HG03159 (cell line): ENCODE results near the gene LCN15.
"Not testable (repeated sequence)": the region's sequence is repeated elsewhere in the genome, so short reads cannot be mapped to it uniquely, and the experiment has no call there.

Source experiments
- ATAC-seq: cut with Tn5 transposase; IDR thresholded peaks from one replicate; pipeline ENCODE4 v1.9.1; 2021; ENCODE audit warnings: mild to moderate bottlenecking, moderate library complexity; ENCODE audit not compliant: unreplicated experiment

LCN15 gene

DNA sequence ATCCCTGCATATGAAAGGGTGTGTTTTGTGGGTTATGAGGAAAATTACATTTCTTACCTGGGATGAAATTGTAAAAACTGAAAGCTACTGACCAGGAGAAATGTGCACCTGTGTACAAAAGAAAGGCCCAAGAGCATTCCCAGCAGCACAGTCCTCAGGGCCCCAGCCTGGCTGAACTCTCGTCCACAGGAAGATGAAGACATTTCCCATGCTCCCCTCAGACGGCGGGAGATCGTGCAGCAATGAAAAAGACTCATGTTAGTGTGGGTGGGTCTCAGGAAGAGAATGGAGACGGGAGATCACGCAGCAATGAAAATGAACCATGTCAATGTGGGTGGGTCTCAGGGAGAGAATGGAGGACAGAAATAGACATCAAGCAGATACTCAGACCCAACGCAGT, 12.6 kb upstream of the LCN15 start:
- ATAC-seq, result no peak

- no peak for ATAC-seq
These were observed 10.9 kb upstream of the LCN15 start for GRCh38 chr9:136775191-136775590.

- ATAC-seq, result no peak
These were observed 10.2 kb upstream of the LCN15 start for GRCh38 chr9:136774416-136775045.

DNA sequence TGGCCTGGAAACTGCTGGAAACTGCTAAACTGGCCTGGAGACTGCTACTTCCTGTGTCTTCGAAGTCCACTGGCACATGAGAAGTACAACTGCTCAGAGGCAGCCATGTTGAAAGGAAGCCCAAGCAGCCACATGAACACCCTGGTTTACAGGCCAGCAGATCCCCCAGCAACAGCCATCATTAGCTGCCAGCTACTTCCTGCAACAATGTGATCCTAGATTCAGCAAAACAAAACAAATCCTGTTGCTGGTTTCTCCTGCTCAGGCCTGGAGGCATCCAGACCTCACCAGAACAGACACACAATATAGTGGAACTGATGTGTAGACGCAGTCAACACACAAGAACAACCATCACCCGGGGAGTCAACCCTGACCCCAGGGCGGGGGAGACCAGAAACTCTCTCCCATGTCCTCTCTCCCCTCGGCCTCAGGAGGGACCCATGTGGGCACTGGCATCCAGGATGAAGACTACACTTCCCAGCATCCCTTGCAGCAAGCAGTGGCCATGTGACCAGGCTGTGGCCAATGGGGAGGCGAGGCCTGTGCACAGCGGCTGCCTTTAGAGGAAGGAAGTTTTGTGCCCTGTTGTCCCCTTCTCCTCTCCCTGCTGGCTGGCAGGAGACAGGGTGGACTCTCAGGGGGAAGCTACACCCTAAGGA, 9.2 kb upstream of the LCN15 start:
- ATAC-seq, result no peak

DNA sequence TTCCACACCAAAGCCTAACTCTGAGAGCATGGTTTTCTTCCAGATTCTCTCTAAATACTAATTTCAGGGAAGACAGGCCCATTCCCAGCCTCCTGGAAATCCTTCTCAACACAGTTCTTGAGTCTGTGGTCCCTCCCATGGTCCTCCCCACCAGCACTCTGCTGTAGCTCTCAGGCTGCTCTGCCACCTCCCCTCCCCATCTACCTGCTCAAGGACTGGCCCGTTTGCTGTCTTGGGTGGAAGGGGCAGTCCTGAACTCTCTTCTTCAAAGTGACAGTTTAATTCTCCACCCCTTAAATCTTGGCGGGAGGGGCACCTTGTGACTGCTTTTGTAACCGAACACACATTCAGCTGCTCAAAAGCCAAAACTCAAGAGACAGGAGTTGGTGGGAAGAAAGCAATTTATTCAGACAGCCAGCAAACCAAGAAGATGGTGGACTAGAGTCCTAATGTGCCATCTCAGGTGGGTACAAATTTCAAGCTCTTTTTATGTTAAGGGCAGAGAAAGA, 7.6 kb upstream of the LCN15 start:
- no peak for ATAC-seq

DNA sequence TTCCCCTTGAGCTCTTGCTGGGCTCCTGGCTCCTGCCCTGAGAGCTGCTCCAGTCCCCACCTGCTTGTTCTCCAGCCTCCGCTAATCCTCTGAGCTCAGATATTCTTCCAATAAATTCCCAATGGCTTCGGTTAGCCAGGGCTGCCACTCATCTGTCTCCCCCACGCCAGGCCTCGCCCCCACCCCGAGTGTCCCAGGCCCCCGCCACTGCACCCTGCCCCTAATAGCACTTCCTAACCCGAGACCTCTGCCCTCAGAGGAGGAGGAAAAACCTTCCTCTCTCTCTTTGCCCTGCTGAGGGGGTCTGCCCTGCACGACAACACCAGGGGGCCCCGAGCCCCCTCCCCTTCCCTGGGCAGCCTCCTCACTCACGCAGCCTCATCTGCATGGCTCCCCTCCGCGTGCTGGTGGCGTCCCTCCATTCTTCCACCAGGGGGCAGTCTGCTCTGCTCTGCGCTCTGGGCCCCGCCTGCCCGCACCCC, 5.4 kb upstream of the LCN15 start:
- no peak for ATAC-seq

DNA sequence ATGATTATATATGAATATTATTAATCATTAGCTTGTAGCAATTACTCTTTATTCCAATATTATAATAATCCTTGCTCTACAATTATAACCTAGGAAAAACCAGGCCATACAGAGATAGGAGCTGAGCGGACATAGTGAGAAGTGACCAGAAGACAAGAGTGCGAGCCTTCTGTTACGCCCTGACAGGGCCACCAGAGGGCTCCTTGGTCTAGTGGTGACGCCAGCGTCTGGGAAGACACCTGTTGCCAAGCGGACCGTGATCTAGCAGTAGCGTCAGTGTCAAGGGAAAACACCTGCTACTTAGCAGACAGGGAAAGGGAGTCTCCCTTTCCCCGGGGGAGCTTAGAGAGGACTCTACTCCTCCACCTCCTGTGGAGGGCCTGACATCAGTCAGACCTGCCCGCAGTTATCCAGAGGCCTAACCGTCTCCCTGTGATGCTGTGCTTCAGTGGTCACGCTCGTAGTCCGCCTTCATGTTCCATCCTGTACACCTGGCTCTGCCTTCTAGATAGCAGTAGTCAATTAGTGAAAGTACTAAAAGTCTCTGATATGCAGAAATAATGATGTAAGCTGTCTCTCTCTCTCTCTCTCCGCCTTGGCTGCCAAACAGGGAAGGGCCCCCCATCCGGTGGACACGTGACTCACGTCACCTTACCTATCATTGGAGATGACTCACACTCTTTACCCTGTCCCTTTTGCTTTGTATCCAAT, 2.2 kb upstream of the LCN15 start:
- ATAC-seq, result not testable (repeated sequence)

- ATAC-seq, result peak; percentile 45
These were observed 1.6 kb upstream of the LCN15 start for GRCh38 chr9:136765745-136766409.

GRCh38 chr9:136765041-136765440, 723 bp upstream of the LCN15 start:
- no peak for ATAC-seq

- no peak for ATAC-seq
These were observed 676 bp downstream of the LCN15 start for GRCh38 chr9:136763649-136764035.

DNA sequence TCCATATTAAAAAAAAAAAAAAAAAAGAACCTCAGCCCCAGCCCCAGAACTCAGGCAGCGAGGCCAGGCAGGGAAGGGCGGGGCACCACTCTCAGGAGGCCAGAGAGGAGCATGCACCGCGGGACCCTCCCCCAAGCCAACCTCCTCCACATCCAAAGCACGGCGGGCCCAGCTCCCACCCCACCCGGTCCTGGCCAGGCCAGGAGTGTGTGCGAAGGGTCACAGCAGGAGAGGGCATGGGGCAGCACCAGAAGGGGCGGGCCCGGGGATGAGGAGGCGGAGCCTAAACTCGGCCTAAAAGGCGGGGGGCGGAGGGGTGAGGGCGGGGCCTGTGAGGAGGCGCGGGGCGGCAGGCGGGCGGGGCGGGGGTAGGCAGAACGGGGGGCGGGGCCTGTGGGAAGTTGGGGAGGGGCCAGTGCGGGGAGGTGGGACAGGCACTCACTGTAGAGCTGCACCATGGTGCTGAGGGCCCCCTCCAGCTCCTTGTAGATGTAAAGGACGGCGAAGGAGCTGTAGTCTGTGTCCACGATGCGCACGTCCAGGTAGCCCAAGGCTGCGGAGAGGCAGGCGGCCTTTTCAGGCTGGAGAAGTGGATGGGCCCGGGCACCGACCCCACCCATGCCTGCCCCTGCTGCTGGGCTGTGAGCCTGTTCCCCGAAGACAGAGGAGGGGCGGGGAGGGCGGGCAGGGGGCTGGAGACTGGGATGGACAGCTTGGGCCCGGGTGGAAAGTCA, 1.2 kb downstream of the LCN15 start:
- no peak for ATAC-seq

- no peak for ATAC-seq
These were observed 2.1 kb downstream of the LCN15 start for GRCh38 chr9:136762221-136762691.

DNA sequence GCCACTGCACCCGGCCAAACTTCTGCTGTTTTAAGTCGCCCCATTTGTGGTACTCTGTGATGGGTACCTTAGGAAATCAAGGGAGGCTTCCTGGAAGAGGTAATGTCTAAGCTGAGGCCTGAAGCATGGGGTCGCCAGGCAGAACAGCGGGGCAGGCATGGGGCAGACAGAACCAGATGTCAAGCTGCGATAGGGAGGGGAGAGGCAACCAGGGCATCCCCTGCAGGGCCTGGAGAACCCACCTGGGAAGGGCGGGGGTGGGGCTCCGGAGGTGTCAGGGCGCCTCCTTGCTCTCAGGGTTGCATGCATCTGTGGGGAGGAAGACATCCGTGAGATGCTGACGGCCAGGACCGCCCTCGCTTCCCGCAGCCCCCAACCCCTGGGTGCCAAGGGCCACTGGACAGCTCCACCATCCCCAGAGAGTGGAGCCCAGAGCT, 2.8 kb downstream of the LCN15 start:
- no peak for ATAC-seq

DNA sequence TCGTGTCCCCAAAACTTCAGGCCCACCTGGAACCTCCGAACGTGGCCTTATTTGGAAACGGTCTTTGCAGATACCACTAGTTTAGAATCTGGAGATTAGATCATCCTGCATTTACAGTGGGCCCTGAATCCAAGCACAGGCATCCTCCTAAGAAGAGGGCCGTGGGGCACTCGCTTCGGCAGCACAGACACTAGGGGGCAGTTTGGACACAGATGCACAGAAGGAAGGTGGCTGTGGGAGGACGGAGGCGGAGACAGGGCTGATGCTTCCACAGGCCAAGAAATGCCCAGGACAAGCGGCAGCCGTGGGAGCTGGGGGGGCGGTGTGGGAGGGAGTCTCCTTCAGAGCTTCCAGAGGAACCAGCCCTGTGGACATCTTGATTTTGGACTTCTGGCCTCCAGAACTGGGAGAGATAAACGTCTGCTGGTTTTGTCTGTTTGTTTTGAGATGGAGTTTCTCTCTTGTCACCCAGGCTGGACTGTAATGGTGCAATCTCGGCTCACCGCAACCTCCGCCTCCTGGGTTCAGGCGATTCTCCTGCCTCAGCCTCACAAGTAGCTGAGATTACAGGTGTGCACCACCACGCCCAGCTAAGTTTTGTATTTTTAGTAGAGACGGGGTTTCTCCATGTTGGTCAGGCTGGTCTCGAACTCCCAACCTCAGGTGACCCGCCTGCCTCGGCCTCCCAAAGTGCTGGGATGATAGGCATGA, 3.3 kb downstream of the LCN15 start:
- not testable (repeated sequence) for ATAC-seq

DNA sequence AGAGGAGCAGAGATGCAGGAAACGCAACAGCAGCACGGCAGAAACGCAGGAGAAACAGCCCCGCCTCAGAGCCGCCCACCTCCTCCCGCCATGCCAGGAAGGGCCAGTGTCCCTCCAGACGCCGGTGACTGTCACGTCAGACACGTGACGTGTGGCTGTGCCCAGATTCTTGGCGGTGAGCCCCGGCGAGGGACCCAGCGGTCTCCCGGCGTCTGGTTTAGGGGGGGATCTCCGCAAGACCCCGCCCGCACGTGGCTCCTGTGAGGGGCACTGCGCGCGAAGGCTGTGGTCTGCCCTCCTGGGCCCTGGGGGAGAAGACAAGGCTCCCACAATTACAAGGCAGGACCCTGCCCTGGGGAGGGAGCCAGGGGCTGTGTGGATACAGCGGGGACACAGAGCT, 3.9 kb downstream of the LCN15 start:
- no peak for ATAC-seq

DNA sequence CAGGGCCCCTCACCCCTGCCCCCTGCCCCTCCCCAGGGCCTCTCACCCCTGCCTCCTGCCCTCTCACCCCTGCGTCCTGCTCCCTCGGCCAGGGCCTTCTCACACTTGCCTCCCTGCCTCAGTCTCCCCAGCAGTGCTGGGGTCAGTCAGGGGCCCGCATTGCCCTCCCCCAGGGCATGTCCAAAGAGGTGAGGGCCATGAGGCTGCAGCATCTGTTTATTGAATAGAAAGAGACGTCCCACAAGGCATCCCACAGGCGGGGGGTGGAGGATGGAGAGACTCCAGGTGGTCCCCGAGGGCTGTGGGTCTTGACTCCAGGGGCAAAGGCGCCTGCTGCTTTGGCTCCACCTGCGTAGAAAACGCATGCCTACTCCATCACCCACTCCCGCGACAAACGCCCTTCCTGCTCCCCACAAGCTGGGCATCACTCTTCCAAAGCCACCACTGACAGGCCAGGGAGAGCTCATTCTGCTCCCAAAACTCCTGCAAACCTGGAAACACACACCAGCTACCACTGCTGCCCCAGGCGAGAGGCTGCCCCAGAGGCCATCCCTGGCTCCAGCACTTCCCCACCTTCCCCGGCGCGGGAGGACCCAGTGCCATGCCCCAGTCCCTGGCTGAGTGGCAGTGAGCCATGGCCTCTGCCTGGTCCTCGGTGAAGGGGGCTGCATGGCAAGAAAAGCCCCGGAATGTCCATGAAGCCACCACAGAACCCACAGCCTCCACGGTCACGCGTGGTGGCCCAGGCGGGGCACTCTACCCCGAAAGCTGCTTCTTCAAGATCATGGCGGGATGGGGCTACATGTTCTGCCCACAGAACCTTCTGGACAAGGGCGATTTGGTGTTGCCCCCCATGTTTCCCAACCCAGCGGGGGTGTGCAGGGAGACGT, 4.6 kb downstream of the LCN15 start:
- no peak for ATAC-seq

DNA sequence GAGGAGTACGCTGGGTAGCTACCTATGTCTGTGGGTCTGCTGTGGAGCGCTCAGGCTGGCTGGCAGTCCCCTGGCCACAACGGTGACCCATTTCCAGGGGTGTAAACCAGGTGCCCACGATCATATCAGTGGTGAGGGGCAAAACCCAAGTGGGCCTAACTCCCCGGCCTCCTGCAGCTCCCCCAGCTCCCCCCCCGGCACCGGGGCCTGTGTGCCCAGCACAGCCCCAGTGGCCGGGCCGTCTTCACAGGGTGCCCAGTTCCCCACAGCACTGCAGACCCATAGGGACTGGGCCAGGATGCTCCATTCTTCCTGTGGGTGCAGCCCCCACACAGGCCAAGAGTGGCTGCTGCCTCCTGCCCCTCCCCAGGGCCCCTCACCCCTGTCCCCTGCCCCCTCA, 5.3 kb downstream of the LCN15 start:
- ATAC-seq, result no peak

GRCh38 chr9:136757751-136758140, 6.6 kb downstream of the LCN15 start:
- ATAC-seq, result no peak

DNA sequence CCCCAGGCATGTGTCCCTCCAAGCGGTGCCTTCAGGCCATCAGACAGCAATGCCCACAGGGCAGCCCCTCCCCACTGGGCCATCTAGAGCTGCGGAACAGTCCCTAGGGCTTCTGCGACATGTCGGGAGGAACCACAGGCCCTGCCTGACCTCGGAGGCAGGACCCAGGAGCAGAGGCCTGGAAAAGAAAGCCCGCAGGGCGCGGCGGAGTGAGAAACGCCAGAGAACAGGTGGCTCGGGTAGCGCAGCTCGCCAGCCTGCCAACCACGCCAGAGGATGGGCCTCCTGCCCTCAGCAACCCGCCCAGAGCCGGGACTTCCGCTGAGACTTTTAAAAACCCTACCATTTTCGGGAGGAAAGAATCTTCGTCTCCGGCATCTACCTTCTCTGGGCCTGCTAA, 7.0 kb downstream of the LCN15 start:
- no peak for ATAC-seq
